ENCODE results near the gene CRTC3. TPM values are rescaled to one million over a fixed set of nuclear protein-coding genes. Genes with fewer than 3 reads are reported as not detected.

CRTC3 gene
- total RNA-seq, 1 donor from 2014 or later, result 39.7 TPM

GRCh38 chr15:90600954-90601353, 71.2 kb downstream of the CRTC3 start:
- peaks cover 19% of the 10 kb centered on the region for H3K36me3 Mint-ChIP-seq (ENCODE audit: low read depth)
- no peak overlapping the region for H3K4me3 Mint-ChIP-seq (ENCODE audit: unreplicated experiment)
- no peaks in the 10 kb centered on the region for H3K9me3 Mint-ChIP-seq (ENCODE audit: low read depth)
- no peak for DNase-seq (ENCODE audit: low spot score)
- H3K27me3 Mint-ChIP-seq (ENCODE audit: low read depth), result no peaks in the 10 kb centered on the region
- no peak for TF ChIP-seq CTCF (IDR thresholded peaks at IDR 0.05)
- H3K27ac Mint-ChIP-seq (ENCODE audit: unreplicated experiment), result no peak overlapping the region
- peaks cover 3% of the 10 kb centered on the region for H3K4me1 Mint-ChIP-seq (ENCODE audit: low read depth)

GRCh38 chr15:90603893-90604292, 74.2 kb downstream of the CRTC3 start:
- H3K36me3 Mint-ChIP-seq (ENCODE audit: low read depth), result peaks cover 17% of the 10 kb centered on the region
- H3K4me3 Mint-ChIP-seq (ENCODE audit: unreplicated experiment), result no peak overlapping the region
- peaks cover 10% of the 10 kb centered on the region for H3K4me1 Mint-ChIP-seq (ENCODE audit: low read depth)
- H3K27me3 Mint-ChIP-seq (ENCODE audit: low read depth), result no peaks in the 10 kb centered on the region
- H3K9me3 Mint-ChIP-seq (ENCODE audit: low read depth), result no peaks in the 10 kb centered on the region
- no peak for DNase-seq (ENCODE audit: low spot score)
- TF ChIP-seq CTCF (IDR thresholded peaks at IDR 0.05), result peak; percentile 67
- H3K27ac Mint-ChIP-seq (ENCODE audit: unreplicated experiment), result no peak overlapping the region

- Mint-ChIP-seq H3K27ac (ENCODE audit: unreplicated experiment) (no peak overlapping the region), H3K36me3 (ENCODE audit: low read depth) (peaks cover 16% of the 10 kb centered on the region), H3K9me3 (ENCODE audit: low read depth) (no peaks in the 10 kb centered on the region), H3K4me3 (ENCODE audit: unreplicated experiment) (no peak overlapping the region), H3K4me1 (ENCODE audit: low read depth) (peaks cover 37% of the 10 kb centered on the region), H3K27me3 (ENCODE audit: low read depth) (no peaks in the 10 kb centered on the region)
- DNase-seq (ENCODE audit: low spot score), result no peak
- no peak for TF ChIP-seq CTCF (IDR thresholded peaks at IDR 0.05)
These were observed 76.9 kb downstream of the CRTC3 start for GRCh38 chr15:90606641-90607040.

- no peaks in the 10 kb centered on the region for H3K9me3 Mint-ChIP-seq (ENCODE audit: low read depth)
- peaks cover 36% of the 10 kb centered on the region for H3K4me1 Mint-ChIP-seq (ENCODE audit: low read depth)
- peaks cover 19% of the 10 kb centered on the region for H3K36me3 Mint-ChIP-seq (ENCODE audit: low read depth)
- H3K4me3 Mint-ChIP-seq (ENCODE audit: unreplicated experiment), result no peak overlapping the region
- peak overlapping the region; percentile 14 for H3K27ac Mint-ChIP-seq (ENCODE audit: unreplicated experiment)
- H3K27me3 Mint-ChIP-seq (ENCODE audit: low read depth), result no peaks in the 10 kb centered on the region
- TF ChIP-seq CTCF (IDR thresholded peaks at IDR 0.05), result no peak
- DNase-seq (ENCODE audit: low spot score), result no peak
These were observed 77.6 kb downstream of the CRTC3 start for GRCh38 chr15:90607361-90607760.

- H3K4me3 Mint-ChIP-seq (ENCODE audit: unreplicated experiment), result peak overlapping the region; percentile 44
- peaks cover 25% of the 10 kb centered on the region for H3K36me3 Mint-ChIP-seq (ENCODE audit: low read depth)
- peaks cover 36% of the 10 kb centered on the region for H3K4me1 Mint-ChIP-seq (ENCODE audit: low read depth)
- H3K9me3 Mint-ChIP-seq (ENCODE audit: low read depth), result no peaks in the 10 kb centered on the region
- H3K27ac Mint-ChIP-seq (ENCODE audit: unreplicated experiment), result peak overlapping the region; percentile 86
- no peak for DNase-seq (ENCODE audit: low spot score)
- H3K27me3 Mint-ChIP-seq (ENCODE audit: low read depth), result no peaks in the 10 kb centered on the region
- no peak for TF ChIP-seq CTCF (IDR thresholded peaks at IDR 0.05)
These were observed 79.8 kb downstream of the CRTC3 start for GRCh38 chr15:90609242-90610180.
